ENCODE results near the gene SLC5A3. TPM values are rescaled to one million over a fixed set of nuclear protein-coding genes. Genes with fewer than 3 reads are reported as not detected.

Gene SLC5A3
- total and polyA plus RNA-seq, 2 of the 8 experiments (the other 6 are each of a cell fraction or from before 2014, with no cell fraction given) = 4.0 to 19.4 TPM

- no peak overlapping the region for H3K9ac ChIP-seq (replicated peaks in 1 of 4; ENCODE audit: extremely low read depth in 1 of 4, low read depth in 3 of 4, low read length in 3 of 4)
- peaks cover 0 to 6% (median 2%) of the 10 kb centered on the region in 4 experiments; a peak in 6 of 7 replicates for H3K4me1 ChIP-seq (replicated peaks in 1 of 4; ENCODE audit: control insufficient read depth in 3 of 4, insufficient read depth in 4 of 4, low read length in 3 of 4)
- H3K4me2 ChIP-seq (ENCODE audit: insufficient read depth in 1 of 2, low read depth in 2 of 2, low read length in 2 of 2) = no peak overlapping the region
- H3K27ac ChIP-seq (ENCODE audit: low read depth, low read length) = no peak overlapping the region
- TF ChIP-seq RNF2 (IDR thresholded peaks at IDR 0.05; ENCODE audit: borderline replicate concordance, low read depth, low read length, missing control alignments, poor library complexity, severe bottlenecking) = no peak
- no peak for TF ChIP-seq SIX5 (IDR thresholded peaks at IDR 0.05; ENCODE audit: low read depth, low read length)
- no peak for TF ChIP-seq BCL11A (IDR thresholded peaks at IDR 0.05; ENCODE audit: low read depth in 2 of 2, low read length in 2 of 2)
- no peak for TF ChIP-seq EGR1 (IDR thresholded peaks at IDR 0.05; ENCODE audit: borderline replicate concordance, low read depth, low read length)
- no peak for TF ChIP-seq CBX5 (IDR thresholded peaks at IDR 0.05; ENCODE audit: low read depth, low read length)
- TF ChIP-seq ATF3 (IDR thresholded peaks at IDR 0.05; ENCODE audit: insufficient read depth, low read depth, low read length) = no peak
- TF ChIP-seq TBP (IDR thresholded peaks at IDR 0.05; ENCODE audit: low read depth, low read length) = no peak
- no peak for TF ChIP-seq RFX5 (IDR thresholded peaks at IDR 0.05; ENCODE audit: borderline replicate concordance, low read depth, low read length)
- TF ChIP-seq NRF1 (IDR thresholded peaks at IDR 0.05; ENCODE audit: low read depth, low read length) = no peak
- TF ChIP-seq SIRT6 (IDR thresholded peaks at IDR 0.05; ENCODE audit: low read length) = no peak
- TF ChIP-seq TAF7 (optimal IDR thresholded peaks at IDR 0.05; ENCODE audit: borderline replicate concordance, low read depth, low read length) = no peak
- TF ChIP-seq FOSL1 (IDR thresholded peaks at IDR 0.05; ENCODE audit: insufficient read depth, low read depth, low read length) = no peak
- TF ChIP-seq KDM5A (IDR thresholded peaks at IDR 0.05; ENCODE audit: low read length) = no peak
- TF ChIP-seq SRF (IDR thresholded peaks at IDR 0.05; ENCODE audit: low read depth, low read length) = no peak
- H3K79me2 ChIP-seq (ENCODE audit: control insufficient read depth in 1 of 2, insufficient read depth in 2 of 2, low read length in 2 of 2) = peaks cover 3 to 99% of the 10 kb centered on the region in 2 experiments; a peak in 3 of 4 replicates
- H3K14ac ChIP-seq (ENCODE audit: insufficient read length) = no peak overlapping the region
- no peak overlapping the region for H2BK12ac ChIP-seq (ENCODE audit: low read depth, low read length)
- H3K56ac ChIP-seq (replicated peaks; ENCODE audit: insufficient read length, low read depth, low read length) = no peak overlapping the region
- H3K23ac ChIP-seq (ENCODE audit: insufficient read length) = no peak overlapping the region
- H3K36me3 ChIP-seq (ENCODE audit: control insufficient read depth in 2 of 4, insufficient read depth in 4 of 4, low read length in 3 of 4) = peaks cover 0 to 4% (median under 1%) of the 10 kb centered on the region in 4 experiments; a peak in 2 of 8 replicates
- H3K4me3 ChIP-seq (ENCODE audit: extremely low read depth in 1 of 4, insufficient read depth in 2 of 4, low read depth in 3 of 4, low read length in 4 of 4) = no peak overlapping the region
- no peak overlapping the region for H3K4ac ChIP-seq (replicated peaks; ENCODE audit: insufficient read length, low read depth, low read length)
- no peaks in the 10 kb centered on the region for H3K27me3 ChIP-seq (replicated peaks in 1 of 4; ENCODE audit: control insufficient read depth in 3 of 4, extremely low read depth in 1 of 4, insufficient read depth in 3 of 4, low read length in 3 of 4)
- H2BK5ac ChIP-seq (ENCODE audit: low read depth, low read length) = no peak overlapping the region
- no peak overlapping the region for H2AK5ac ChIP-seq (ENCODE audit: low read depth, low read length)
- H3K9me3 ChIP-seq (ENCODE audit: insufficient read depth in 2 of 2, low read depth in 1 of 2, low read length in 1 of 2) = no peaks in the 10 kb centered on the region
- no peak overlapping the region for H2BK15ac ChIP-seq (ENCODE audit: low read length)
- H4K8ac ChIP-seq (ENCODE audit: extremely low read depth, insufficient read depth, low read length) = no peak overlapping the region
- H2AFZ ChIP-seq (ENCODE audit: low read length) = no peak overlapping the region
- DNase-seq (ENCODE audit: low read depth in 1 of 2, low spot score in 2 of 2) (no peak), FAIRE-seq (no peak)
- H2BK120ac ChIP-seq (replicated peaks; ENCODE audit: low read depth, low read length) = no peak overlapping the region
- no peak overlapping the region for H4K91ac ChIP-seq (replicated peaks; ENCODE audit: insufficient read length, low read length)
- no peaks in the 10 kb centered on the region; the same call in 1 of the 2 replicates for H3K79me1 ChIP-seq (ENCODE audit: low read depth, low read length)
- WGBS, 2 experiments (ENCODE audit: extremely low coverage in 1 of 2, insufficient coverage in 1 of 2, insufficient read length in 1 of 2, insufficient replicate concordance in 2 of 2, low coverage in 1 of 2, low lambda C conversion rate in 2 of 2, missing lambda C conversion rate in 1 of 2) = 85% methylated on average over 5 of the region's 5 CpGs; no CpG with 5 or more reads in 1 of the 2 experiments
- POLR2A ChIA-PET (ENCODE audit: partially characterized antibody) = no interaction called here
- H2BK20ac ChIP-seq (ENCODE audit: low read length) = no peak overlapping the region
- H3K18ac ChIP-seq (ENCODE audit: extremely low read depth, low read length) = no peak overlapping the region
- peaks cover 8 to 24% of the 10 kb centered on the region in 2 experiments for H4K20me1 ChIP-seq (replicated peaks in 1 of 2; ENCODE audit: control insufficient read depth in 1 of 2, insufficient read depth in 2 of 2, low read length in 2 of 2)
- H4K5ac ChIP-seq (ENCODE audit: insufficient read length, low read depth, low read length) = no peak overlapping the region
- H3K23me2 ChIP-seq (ENCODE audit: low read depth, low read length) = no peaks in the 10 kb centered on the region
- CTCF ChIA-PET (ENCODE audit: partially characterized antibody) = interaction anchor here (1.4 to 4.1 kb wide), 3 partner anchors 9 to 157 kb away, joined by 5 to 14 read pairs (median 9); no protein-coding TSS in a partner anchor
Measured at GRCh38 chr21:34080710-34081109, 7.3 kb downstream of the SLC5A3 start.
